Colonic mucosa (tissue), 4 donors: Measurements from ENCODE around the gene BCAS3. TPM values are rescaled to one million over a fixed set of nuclear protein-coding genes. Genes with fewer than 3 reads are reported as not detected.

Experiments
- DNase-seq: peaks from one replicate; pipeline ENCODE4 v3.0.0-alpha.2; 2020
- H3K27ac ChIP-seq: fragments of 200-600 bp; one replicate; pipeline ENCODE4 v1.8.0; 2021
- H3K27me3 ChIP-seq: fragments of 200-600 bp; one replicate; pipeline ENCODE4 v1.8.0; 2021
- H3K36me3 ChIP-seq: fragments of 200-600 bp; one replicate; pipeline ENCODE4 v1.8.0; 2021
- H3K4me1 ChIP-seq: fragments of 200-600 bp; one replicate; pipeline ENCODE4 v1.8.0; 2021; ENCODE audit warnings: mild to moderate bottlenecking
- H3K4me3 ChIP-seq: fragments of 200-600 bp; one replicate; pipeline ENCODE4 v1.8.0; 2021
- H3K9ac ChIP-seq, 2 donors: one replicate each; pipeline ENCODE4 v1.7.0; 2013; ENCODE audit warnings: control low read depth in 2 of 2, low read depth in 2 of 2, low read length in 2 of 2
- H3K9me3 ChIP-seq: fragments of 200-600 bp; one replicate; pipeline ENCODE4 v1.8.0; 2021
- CTCF ChIP-seq: fragments of 200-600 bp; IDR thresholded peaks from one replicate; pipeline ENCODE4 v1.8.0; 2022; ENCODE audit warnings: antibody characterized with exemption, mild to moderate bottlenecking
- intact Hi-C: fragments of 100-400 bp; cut with DNase I; formaldehyde crosslinking; loops from one replicate; pipeline ENCODE4 v1.14.1; 2022
- total RNA-seq, 2 donors: library from RNA; stranded (reverse); fragmentation: NEBNext Ultra II Directional in 1 of 2; extraction: Animal tissue kit (Norgen Biotek cat#: 25700) in 1 of 2; gene quantifications; one replicate each; pipeline ENCODE4 v1.2.1, GENCODE V29; 2021
- donor health status: healthy.
- donor health status: DM: no; HTN: no; CAD: no.
- donor health status: DM: no; HTN: no; CAD: no.

Gene BCAS3
- total RNA-seq, 2 donors from 2014 or later: 11.0 to 17.8 TPM

DNA sequence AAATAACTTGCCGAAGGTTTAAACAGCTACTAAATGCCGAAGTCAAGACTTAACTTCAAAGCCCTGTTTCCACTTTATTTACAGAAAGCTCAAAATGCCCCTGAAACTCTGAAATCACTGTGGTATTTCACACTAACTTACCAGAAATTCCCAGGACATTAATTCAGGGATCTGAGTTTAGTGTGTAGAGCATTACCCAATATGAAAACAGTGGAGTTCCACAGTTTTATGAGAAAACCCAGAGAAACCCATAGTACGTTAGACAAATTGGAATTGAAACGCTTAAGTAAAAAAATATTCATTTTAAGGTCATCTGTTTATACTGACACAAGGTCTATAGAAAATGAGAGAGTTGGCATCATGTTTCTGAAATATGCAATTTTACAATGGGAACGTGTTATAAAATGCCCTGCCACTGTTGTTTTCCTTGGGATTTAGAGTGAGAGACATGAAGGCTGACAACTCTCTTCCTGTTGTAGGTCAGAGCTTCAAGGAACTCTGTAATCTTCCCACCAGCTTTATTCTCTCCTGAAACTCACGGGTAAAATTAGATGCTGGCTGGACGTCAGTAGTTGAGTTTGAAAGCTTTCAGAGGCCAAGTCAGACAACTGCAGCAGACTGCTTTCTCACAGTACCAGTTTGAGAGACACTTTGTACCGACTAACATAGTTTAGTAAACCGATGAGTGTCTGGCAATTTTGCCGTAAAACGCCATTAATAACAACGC, 582.6 kb downstream of the BCAS3 start:
- H3K9ac ChIP-seq: no peak overlapping the region
- H3K27ac ChIP-seq: no peak overlapping the region

GRCh38 chr17:61261001-61261637, 583.5 kb downstream of the BCAS3 start:
- no peak for TF ChIP-seq CTCF
- Histone ChIP-seq H3K9me3 (no peaks in the 10 kb centered on the region), H3K4me3 (no peak overlapping the region), H3K27me3 (no peaks in the 10 kb centered on the region), H3K36me3 (no peaks in the 10 kb centered on the region), H3K9ac (peak overlapping the region in 1 of 2 donors; percentile 15), H3K4me1 (no peaks in the 10 kb centered on the region), H3K27ac (no peak overlapping the region)
- no peak for DNase-seq
- intact Hi-C loops: no loop called here

More for the DNA sequence above, 582.6 kb downstream of the BCAS3 start:
- Histone ChIP-seq H3K4me3 (no peak overlapping the region), H3K27me3 (no peaks in the 10 kb centered on the region), H3K4me1 (no peaks in the 10 kb centered on the region), H3K36me3 (no peaks in the 10 kb centered on the region), H3K9me3 (no peaks in the 10 kb centered on the region)
- TF ChIP-seq CTCF: no peak
- DNase-seq: no peak
- intact Hi-C loops: no loop called here

DNA sequence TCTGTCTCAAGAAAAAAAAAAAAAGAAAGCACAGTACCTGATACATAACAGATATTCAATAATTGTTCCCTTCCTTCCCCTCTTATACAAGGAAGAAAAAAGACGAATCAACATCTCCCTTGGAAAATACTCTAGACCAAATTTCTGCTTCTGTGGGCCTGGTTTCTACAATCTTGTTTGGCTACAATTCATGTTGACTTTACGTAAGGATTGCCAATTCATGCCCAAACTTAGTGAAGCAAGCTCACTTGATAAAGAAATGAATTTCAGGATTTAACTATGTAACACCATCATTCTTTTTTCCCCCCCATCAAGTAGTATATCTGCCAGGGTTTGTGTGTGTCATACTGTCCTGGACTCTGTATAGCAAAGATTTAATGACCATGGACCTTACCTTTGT, 587.7 kb downstream of the BCAS3 start:
- no peak overlapping the region for H3K27ac ChIP-seq
- H3K9me3 ChIP-seq: no peaks in the 10 kb centered on the region
- no peaks in the 10 kb centered on the region for H3K27me3 ChIP-seq
- no peaks in the 10 kb centered on the region for H3K36me3 ChIP-seq
- no peak overlapping the region for H3K9ac ChIP-seq
- no peak overlapping the region for H3K4me3 ChIP-seq
- no peak for TF ChIP-seq CTCF
- no peaks in the 10 kb centered on the region for H3K4me1 ChIP-seq
- intact Hi-C loops: no loop called here
- no peak for DNase-seq

DNA sequence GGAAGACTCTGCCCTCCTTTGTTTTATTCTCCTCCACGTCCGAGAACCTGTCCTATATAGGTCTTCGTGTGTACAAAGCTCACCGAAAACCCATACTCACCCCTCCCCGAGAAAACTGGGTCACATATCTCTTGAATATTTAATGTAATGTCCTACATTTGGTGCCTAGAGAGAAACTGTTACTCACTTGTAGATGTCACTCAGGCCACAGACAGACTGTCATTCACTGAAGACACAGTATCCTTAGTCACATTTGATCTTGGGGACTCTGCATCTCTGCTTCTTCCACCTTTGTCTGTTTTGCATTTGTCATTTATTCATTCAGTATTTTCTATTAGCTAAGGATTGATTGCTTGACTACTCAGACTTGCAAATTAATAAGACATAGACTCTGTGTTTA, 590.2 kb downstream of the BCAS3 start:
- TF ChIP-seq CTCF: no peak
- H3K27me3 ChIP-seq: no peaks in the 10 kb centered on the region
- no peak for DNase-seq
- no peak overlapping the region for H3K9ac ChIP-seq
- no peak overlapping the region for H3K4me3 ChIP-seq
- no peaks in the 10 kb centered on the region for H3K4me1 ChIP-seq
- no peak overlapping the region for H3K27ac ChIP-seq
- intact Hi-C loops: no loop called here
- no peaks in the 10 kb centered on the region for H3K36me3 ChIP-seq
- no peaks in the 10 kb centered on the region for H3K9me3 ChIP-seq

DNA sequence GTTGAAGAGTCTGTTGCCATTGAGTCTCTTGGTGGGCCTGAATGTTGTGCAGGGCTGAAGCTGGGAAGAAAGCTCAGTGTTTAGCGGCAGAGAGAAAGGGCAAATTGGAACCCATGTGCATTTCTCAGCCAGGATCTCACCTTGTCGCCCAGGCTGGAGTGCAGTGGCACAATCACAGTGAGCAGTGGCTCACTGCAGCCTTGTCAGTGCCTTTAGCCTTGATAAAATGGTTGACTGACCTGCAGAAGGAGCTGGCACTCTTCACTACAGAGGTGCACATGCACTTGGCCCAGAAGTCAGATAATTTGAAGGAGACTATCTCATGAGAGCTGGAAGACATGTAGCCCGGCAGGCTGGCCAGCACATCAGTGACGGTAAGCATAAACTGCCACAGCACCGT, 597.7 kb downstream of the BCAS3 start:
- H3K4me3 ChIP-seq: no peak overlapping the region
- no peaks in the 10 kb centered on the region for H3K36me3 ChIP-seq
- H3K4me1 ChIP-seq: no peaks in the 10 kb centered on the region
- H3K27me3 ChIP-seq: no peaks in the 10 kb centered on the region
- H3K9ac ChIP-seq: no peak overlapping the region
- intact Hi-C loops: no loop called here
- H3K27ac ChIP-seq: no peak overlapping the region
- no peak for DNase-seq
- no peaks in the 10 kb centered on the region for H3K9me3 ChIP-seq
- no peak for TF ChIP-seq CTCF
